Stimulated activated naive CD8-positive, alpha-beta T cell treated with anti-CD3 and anti-CD28 coated beads, Interleukin-15, Interleukin-2, amounts not matched to agents 100 ng/mL and 50 ng/mL, for 24 hours (primary cell): Measurements from ENCODE around the gene NT5C1B.

Source experiments
- H3K27ac Mint-ChIP-seq: one replicate; pipeline ENCODE4 v1.8.0; 2021; ENCODE audit warnings: mild to moderate bottlenecking, mixed read lengths
- H3K27me3 Mint-ChIP-seq: one replicate; pipeline ENCODE4 v1.8.0; 2021; ENCODE audit warnings: mixed read lengths
- H3K36me3 Mint-ChIP-seq: one replicate; pipeline ENCODE4 v1.8.0; 2021; ENCODE audit warnings: low read depth, mixed read lengths
- H3K4me1 Mint-ChIP-seq: one replicate; pipeline ENCODE4 v1.8.0; 2021; ENCODE audit warnings: low read depth, mixed read lengths
- H3K4me3 Mint-ChIP-seq: one replicate; pipeline ENCODE4 v1.8.0; 2021; ENCODE audit warnings: mild to moderate bottlenecking, mixed read lengths
- H3K9me3 Mint-ChIP-seq: one replicate; pipeline ENCODE4 v1.8.0; 2021; ENCODE audit warnings: mixed read lengths

The NT5C1B gene

DNA sequence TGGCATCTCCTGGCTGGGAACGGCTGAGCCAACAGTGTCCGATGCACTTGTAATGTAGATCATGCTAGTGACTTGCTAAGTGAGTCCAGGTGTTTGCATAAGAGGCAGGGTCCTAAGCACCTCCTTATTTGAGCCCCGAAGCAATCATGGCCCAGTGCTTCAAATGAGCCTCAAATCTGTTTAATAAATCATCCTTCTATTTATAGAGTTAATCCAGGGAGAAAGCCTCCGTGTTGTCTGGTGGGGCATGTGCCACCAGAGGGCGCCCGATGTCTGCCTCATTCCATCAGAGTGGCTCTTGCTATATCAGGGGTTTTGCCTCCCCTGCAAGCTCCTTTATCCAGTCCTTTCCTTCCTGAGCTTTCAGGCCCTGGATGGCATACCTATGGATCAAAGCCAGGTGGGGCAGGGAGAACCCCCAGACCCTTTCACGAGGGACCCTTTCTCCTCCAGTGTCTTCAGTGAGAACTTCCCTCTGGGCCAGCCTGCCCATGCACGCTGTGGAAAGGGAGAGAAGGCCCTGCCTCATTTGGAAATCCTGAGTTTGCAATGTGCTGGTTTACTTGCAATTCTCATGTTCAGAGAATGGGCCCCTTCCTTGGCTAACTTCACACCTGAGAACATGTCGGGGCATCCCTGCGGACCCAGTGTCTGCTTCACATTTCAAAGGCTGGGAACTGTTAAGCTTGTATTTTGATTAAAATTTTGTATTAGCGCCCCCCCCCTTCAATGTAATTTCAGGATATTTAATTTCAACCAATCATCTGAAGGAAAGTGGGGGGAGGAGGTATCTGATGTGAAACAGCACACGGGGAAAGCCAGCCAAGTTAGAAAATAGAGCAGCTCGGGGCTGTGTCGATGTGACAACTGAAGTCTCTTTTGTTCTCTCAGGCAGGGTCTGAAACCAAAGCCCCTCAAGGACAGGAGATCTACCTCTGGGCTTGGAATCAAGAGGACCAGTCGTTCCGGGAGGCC lies 68.6 kb downstream of the NT5C1B start:
- no peak overlapping the region for H3K4me3 Mint-ChIP-seq
- H3K9me3 Mint-ChIP-seq = no peaks in the 10 kb centered on the region
- H3K36me3 Mint-ChIP-seq = no peaks in the 10 kb centered on the region
- H3K4me1 Mint-ChIP-seq = no peaks in the 10 kb centered on the region
- H3K27me3 Mint-ChIP-seq = peaks cover 17% of the 10 kb centered on the region
- H3K27ac Mint-ChIP-seq = no peak overlapping the region

DNA sequence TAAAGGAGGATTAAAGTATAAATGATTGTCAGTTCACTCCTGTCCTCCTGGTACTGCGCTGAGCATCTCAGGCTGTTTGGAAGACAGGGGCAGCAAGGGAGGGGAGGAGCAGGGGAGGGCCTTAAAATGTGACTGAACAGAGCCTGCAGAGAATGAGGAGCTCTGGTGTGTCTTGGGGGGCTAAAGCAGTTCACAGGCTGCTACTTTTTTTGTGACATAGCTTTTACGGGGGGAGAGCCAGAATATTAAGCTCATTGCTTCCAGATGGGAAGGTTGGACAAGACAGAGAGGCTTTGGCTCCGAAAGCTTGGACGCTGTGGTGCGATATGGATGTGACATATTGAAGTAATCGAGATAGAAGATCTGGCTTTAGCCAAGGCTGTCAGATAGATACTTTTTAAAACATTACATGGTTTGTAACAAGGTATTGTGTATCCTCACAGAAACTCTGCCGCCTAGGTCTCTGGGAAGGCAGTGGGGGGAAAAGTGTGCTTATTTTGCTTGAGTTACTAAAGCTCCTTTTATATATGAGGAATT lies 69.4 kb downstream of the NT5C1B start:
- Mint-ChIP-seq H3K4me1 (no peaks in the 10 kb centered on the region), H3K27ac (no peak overlapping the region), H3K36me3 (no peaks in the 10 kb centered on the region), H3K27me3 (peaks cover 22% of the 10 kb centered on the region), H3K4me3 (no peak overlapping the region), H3K9me3 (no peaks in the 10 kb centered on the region)

DNA sequence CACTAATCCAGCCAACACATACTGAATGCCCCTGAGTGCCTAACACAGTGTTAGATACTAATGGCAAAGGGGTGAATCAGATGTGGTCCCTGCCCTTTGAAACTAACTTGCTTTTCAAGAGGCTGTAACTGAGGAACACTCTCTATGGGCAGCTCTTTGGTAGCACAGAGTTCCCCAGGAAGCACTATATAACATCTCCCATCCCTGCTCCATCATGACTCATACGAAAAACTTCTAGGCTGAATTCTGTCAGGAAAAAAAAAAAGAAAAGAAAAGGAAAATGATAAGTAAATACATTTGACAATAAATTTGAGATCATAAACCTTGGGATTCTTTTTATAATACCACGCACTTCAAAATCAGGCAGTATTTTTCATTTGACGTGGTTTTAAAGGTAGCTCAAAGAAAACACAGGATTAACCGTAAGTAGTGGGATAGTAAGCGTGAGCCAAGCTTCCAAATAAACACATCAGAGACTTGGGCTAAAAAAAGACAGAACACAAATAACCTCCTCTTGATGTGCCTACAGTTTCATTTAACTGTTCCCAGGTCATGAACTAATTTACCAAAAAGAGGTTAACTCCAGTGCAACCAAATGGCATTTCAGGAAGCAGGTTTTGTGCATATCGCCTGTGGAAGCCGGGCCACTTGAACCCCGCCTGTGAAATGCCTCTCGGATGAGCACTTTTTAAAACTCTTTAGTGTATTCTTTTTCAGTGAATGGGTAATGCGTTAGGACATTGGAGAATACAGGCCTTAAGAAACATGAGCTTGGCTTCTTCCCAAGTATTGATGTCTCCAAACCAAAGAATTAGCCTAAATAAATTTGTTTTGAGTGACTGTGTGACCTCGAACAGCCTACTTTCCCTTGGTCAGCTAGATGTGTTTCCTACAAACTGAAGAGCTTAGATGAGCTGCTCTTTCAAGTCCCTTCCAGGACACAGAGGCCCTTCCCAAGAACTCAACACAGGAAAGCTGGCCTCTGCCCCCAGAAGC lies 71.0 kb downstream of the NT5C1B start:
- Mint-ChIP-seq H3K36me3 (no peaks in the 10 kb centered on the region), H3K27ac (no peak overlapping the region), H3K4me3 (no peak overlapping the region), H3K27me3 (peaks cover 26% of the 10 kb centered on the region), H3K4me1 (no peaks in the 10 kb centered on the region), H3K9me3 (no peaks in the 10 kb centered on the region)

DNA sequence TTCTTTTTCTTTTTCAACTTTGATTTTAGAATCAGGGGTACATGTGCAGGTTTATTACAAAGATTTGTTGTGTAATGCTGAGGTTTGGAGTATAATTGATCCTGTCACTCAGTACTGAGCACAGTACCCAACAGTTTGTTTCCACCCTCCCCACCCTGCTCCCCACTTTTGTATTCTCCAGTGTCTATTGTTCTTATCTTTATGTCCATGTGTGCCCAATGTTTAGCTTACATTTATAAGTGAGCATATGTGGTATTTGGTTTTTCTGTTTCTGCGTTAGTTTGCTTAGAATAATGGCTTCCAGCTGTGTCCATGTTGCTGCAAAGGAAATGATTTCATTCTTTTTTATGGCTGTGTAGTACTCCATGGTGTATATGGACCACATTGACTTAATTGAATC lies 72.0 kb downstream of the NT5C1B start:
- H3K36me3 Mint-ChIP-seq = no peaks in the 10 kb centered on the region
- H3K9me3 Mint-ChIP-seq = no peaks in the 10 kb centered on the region
- peaks cover 26% of the 10 kb centered on the region for H3K27me3 Mint-ChIP-seq
- no peak overlapping the region for H3K4me3 Mint-ChIP-seq
- H3K27ac Mint-ChIP-seq = no peak overlapping the region
- no peaks in the 10 kb centered on the region for H3K4me1 Mint-ChIP-seq

DNA sequence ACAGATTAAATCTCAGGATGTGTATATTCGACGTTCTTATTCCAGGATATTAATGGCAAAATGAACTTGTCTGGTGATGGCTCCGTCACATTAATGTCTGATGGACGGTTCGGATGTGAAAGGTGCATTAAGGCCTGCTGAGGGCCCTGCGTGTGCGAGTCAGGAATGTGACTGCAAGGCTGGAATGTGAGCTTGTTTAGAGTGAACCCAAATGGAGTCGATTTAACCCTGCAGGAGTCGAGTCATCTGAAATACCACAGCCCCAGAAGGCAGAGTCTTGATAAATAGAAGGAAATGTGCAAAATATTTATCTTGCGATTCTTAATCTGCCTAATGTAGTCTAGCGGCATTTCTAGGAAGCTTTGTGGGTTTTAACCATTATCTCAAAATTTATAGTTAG lies 73.3 kb downstream of the NT5C1B start:
- Mint-ChIP-seq H3K27ac (no peak overlapping the region), H3K4me1 (no peaks in the 10 kb centered on the region), H3K4me3 (no peak overlapping the region), H3K27me3 (peaks cover 26% of the 10 kb centered on the region), H3K9me3 (no peaks in the 10 kb centered on the region), H3K36me3 (no peaks in the 10 kb centered on the region)

DNA sequence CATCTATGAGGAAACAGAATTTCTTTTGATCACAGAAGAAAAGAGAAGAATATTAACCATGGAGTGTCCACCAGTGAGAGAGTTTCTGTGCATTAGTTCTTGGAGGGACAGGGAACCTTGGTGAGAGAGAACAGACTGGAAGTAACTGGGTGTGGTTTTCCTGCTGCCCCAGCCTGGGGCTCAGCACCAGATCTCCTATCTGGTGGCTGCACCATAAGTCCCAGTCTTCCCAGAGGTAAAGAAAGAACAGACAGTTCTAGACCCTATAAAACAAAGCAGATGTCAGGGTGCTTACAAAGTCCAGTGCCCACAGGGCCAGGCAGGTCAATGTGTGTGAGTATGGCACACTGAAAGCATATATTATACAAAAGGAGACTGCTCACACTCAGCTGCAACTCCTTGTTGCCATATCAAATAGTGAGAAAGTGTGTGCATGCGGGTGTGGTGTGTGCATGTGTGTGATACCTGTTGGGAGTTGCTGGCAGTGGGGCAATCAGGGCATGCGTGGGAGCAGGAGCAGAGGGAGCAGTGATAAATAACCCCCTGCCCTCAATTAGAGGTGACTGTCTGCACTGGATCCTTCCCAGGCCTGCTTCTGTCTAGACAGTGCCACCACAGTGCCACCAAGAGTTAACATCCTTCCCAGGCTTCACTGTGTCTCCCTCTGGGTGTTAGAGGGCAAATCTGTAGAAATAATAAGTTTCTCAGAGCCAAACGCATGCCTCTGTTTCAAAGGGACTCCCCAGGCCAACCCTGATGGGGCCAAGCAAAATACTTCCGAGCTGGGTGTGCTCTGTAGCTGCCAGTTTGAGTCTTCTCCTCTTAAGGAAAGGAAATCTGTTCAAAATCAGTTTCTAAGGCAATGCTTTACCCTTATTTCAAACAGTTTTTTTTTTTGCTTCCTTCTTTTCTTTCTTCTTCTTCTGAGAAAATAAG lies 74.6 kb downstream of the NT5C1B start:
- Mint-ChIP-seq H3K9me3 (no peaks in the 10 kb centered on the region), H3K4me3 (no peak overlapping the region), H3K27ac (no peak overlapping the region), H3K4me1 (no peaks in the 10 kb centered on the region), H3K27me3 (peaks cover 28% of the 10 kb centered on the region), H3K36me3 (no peaks in the 10 kb centered on the region)
